ENCODE results near the gene IL13RA2. TPM values are rescaled to one million over a fixed set of nuclear protein-coding genes. Genes with fewer than 3 reads are reported as not detected.

The IL13RA2 gene, protein sequence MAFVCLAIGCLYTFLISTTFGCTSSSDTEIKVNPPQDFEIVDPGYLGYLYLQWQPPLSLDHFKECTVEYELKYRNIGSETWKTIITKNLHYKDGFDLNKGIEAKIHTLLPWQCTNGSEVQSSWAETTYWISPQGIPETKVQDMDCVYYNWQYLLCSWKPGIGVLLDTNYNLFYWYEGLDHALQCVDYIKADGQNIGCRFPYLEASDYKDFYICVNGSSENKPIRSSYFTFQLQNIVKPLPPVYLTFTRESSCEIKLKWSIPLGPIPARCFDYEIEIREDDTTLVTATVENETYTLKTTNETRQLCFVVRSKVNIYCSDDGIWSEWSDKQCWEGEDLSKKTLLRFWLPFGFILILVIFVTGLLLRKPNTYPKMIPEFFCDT
- total RNA-seq: not detected in 2 replicates

DNA sequence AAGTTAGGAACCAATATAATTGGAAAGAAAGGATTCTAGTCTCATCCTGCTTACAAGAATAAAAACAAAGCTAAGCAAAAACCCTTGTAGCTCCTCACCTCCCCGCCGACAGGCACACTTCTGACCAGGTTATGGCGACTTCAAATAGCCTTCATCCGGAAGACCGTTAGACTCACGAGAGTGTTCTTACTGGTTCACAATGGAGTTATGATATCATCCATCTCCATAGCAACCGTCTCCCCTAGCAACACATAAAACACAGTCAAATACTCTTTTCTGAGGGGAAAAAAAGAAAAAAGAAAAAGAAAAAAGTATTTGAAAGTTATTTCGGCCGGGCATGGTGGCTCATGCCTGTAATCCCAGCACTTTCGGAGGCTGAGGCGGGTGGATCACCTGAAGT is at the start of gene IL13RA2:
IL13RA2 (minus strand) TSS at position 162 of the 400 bp plus-strand sequence. CDS start 347 bp downstream, outside the sequence.
- no peaks in the 10 kb centered on the region for H3K9me3 Mint-ChIP-seq
- intact Hi-C loops (cut with micrococcal nuclease): no loop called here
- no peaks in the 10 kb centered on the region for H3K36me3 Mint-ChIP-seq (ENCODE audit: low read depth)
- DNase-seq: no peak
- H3K27me3 Mint-ChIP-seq: no peaks in the 10 kb centered on the region
- H3K4me1 Mint-ChIP-seq: no peaks in the 10 kb centered on the region
- no peak within 1 kb of the TSS for H3K4me3 Mint-ChIP-seq
- H3K27ac Mint-ChIP-seq: no peak within 1 kb of the TSS

DNA sequence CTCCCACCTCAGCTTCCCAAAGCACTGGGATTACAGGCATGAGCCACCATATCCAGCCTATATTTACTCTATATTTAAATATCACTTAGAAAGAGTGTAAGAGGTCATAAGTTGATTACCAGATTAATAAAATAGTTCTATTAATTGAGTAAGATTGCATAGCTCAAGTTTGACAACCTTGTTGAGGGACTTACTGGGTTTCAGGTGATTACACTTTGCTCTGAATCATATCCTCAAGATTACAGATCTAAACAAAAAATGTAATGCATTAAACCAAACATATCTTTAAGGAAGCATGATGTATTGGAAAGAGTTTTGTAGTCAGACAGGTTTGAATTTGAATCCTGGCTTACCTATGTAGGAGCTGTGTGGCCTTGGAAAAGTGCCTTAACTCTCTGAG is 47.9 kb upstream of the IL13RA2 start:
- no peak overlapping the region for H3K4me3 Mint-ChIP-seq
- H3K4me1 Mint-ChIP-seq: no peaks in the 10 kb centered on the region
- no peaks in the 10 kb centered on the region for H3K27me3 Mint-ChIP-seq
- intact Hi-C loops (cut with micrococcal nuclease): no loop called here
- no peak for DNase-seq
- H3K27ac Mint-ChIP-seq: no peak overlapping the region
- peaks cover 2% of the 10 kb centered on the region for H3K9me3 Mint-ChIP-seq
- no peaks in the 10 kb centered on the region for H3K36me3 Mint-ChIP-seq (ENCODE audit: low read depth)

DNA sequence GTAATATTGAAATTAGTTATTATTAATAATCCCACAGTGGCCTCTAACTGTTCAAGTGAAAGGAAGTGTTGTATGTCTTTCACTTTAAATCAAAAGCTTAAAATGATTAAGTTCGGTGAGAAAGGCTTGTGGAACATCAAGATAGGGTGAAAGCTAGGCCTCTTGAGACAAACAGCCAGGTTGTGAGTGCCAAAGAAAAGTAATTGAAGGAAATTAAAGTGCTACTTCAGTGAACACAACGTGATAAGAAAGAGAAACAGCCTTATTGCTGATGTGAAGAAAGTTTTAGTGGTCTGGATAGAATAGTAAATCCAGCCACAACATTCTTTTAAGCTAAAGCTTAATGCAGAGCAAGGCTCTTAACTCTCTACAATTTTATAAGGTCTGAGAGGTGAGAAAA is 42.6 kb upstream of the IL13RA2 start:
- no peak overlapping the region for H3K27ac Mint-ChIP-seq
- intact Hi-C loops (cut with micrococcal nuclease): no loop called here
- no peaks in the 10 kb centered on the region for H3K4me1 Mint-ChIP-seq
- no peak overlapping the region for H3K4me3 Mint-ChIP-seq
- H3K9me3 Mint-ChIP-seq: no peaks in the 10 kb centered on the region
- DNase-seq: no peak
- no peaks in the 10 kb centered on the region for H3K27me3 Mint-ChIP-seq
- H3K36me3 Mint-ChIP-seq (ENCODE audit: low read depth): no peaks in the 10 kb centered on the region

DNA sequence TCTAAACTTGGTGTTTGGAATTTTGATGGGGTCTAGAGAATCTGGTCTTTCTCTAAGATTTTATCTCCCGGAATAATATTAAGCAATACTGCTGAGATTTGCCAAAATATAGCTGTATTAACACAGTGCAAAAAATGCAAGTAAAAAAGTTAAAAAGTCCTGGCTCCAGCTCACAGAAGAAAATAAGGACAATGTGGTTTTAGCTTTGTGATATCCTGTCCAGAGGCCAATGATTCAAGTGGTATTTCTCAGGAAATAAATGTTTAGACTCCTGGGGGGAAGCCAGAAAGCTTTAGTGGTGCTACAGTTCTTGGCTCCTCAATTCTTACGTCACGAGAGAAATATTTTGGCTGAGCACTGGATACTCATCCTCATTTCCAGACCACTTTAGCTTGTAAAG is 40.9 kb upstream of the IL13RA2 start:
- no peaks in the 10 kb centered on the region for H3K4me1 Mint-ChIP-seq
- no peaks in the 10 kb centered on the region for H3K36me3 Mint-ChIP-seq (ENCODE audit: low read depth)
- no peaks in the 10 kb centered on the region for H3K9me3 Mint-ChIP-seq
- no peaks in the 10 kb centered on the region for H3K27me3 Mint-ChIP-seq
- intact Hi-C loops (cut with micrococcal nuclease): no loop called here
- H3K4me3 Mint-ChIP-seq: no peak overlapping the region
- DNase-seq: no peak
- H3K27ac Mint-ChIP-seq: no peak overlapping the region

DNA sequence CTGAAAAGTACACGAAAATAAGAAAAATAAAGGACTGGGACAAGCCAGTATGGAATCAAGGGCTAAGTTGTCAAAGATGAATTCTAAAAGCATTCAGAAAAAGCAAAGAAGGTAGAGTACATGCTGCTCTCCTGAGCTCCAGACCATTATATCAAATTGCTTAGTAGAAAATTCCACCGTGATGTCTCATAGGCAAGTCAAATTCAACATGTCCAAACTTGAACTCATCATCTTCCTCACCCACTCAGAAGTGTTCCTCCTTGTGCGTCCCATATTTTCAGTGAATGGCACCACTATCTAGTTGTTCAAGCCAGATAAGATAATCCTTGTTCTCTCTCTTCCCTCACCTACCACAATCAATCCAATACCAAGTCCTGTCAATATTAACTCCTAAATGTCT is 37.5 kb upstream of the IL13RA2 start:
- Mint-ChIP-seq H3K4me3 (no peak overlapping the region), H3K27me3 (no peaks in the 10 kb centered on the region), H3K9me3 (no peaks in the 10 kb centered on the region), H3K27ac (no peak overlapping the region), H3K4me1 (no peaks in the 10 kb centered on the region), H3K36me3 (ENCODE audit: low read depth) (no peaks in the 10 kb centered on the region)
- no peak for DNase-seq
- intact Hi-C loops (cut with micrococcal nuclease): no loop called here

DNA sequence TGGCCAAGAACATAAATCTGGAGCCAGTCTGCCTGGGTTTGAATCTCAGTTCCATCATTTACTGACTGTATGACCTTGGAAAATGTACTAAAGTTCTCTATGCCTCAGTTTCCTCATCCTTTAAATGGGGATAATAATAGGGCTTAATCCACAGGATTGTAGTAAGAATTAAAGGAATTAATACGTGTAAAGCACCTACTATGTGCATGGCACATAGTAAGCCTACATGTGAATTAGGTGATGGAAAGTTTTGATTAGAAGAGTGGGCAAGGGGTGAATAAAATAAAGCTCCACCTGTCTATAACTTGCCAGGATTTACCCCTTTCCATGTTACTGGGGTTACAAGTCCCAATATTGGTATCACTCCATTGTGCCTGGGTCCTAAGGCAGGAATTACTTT is 35.8 kb upstream of the IL13RA2 start:
- DNase-seq: no peak
- no peaks in the 10 kb centered on the region for H3K36me3 Mint-ChIP-seq (ENCODE audit: low read depth)
- intact Hi-C loops (cut with micrococcal nuclease): no loop called here
- no peak overlapping the region for H3K4me3 Mint-ChIP-seq
- H3K27me3 Mint-ChIP-seq: no peaks in the 10 kb centered on the region
- no peaks in the 10 kb centered on the region for H3K4me1 Mint-ChIP-seq
- no peaks in the 10 kb centered on the region for H3K9me3 Mint-ChIP-seq
- H3K27ac Mint-ChIP-seq: no peak overlapping the region

DNA sequence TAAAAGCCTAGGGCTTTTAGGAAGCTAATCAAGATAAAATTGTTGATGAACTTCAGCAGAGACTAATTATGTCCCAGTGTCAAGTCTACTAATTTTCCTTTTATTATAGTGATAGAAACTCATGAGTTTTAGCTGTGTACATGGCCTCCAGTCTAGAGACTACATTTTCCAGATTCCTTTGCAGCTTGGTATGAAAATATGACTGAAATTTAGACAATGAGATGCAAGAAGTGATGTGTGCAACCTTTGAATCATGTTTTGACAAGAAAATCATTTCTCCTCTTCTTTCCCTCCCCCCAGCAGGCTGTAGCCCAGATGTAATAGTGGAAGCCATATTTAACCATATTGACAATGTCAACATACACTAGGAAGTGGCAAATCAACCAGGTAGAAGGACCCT is 30.3 kb upstream of the IL13RA2 start:
- Mint-ChIP-seq H3K36me3 (ENCODE audit: low read depth) (no peaks in the 10 kb centered on the region), H3K9me3 (no peaks in the 10 kb centered on the region), H3K27ac (no peak overlapping the region), H3K4me3 (no peak overlapping the region), H3K27me3 (no peaks in the 10 kb centered on the region), H3K4me1 (no peaks in the 10 kb centered on the region)
- intact Hi-C loops (cut with micrococcal nuclease): no loop called here
- no peak for DNase-seq

DNA sequence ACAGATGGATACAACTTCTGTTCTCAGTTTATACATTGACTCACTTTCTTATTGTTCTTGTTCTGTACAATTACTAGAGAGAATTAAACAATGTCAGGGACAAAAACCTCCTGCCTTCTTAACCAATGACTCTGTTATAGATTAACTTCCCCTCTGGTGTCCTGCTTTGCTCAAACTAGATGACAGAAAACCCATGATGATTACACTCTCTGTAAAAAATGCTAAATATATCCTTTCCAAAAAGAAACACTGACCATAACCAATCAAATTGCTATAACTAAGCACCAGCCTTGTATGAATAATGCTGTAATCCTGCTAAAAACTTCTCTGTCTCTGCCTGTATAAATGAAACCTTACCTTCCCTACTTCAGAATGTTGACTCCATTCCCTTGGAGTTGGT is 29.8 kb upstream of the IL13RA2 start:
- H3K9me3 Mint-ChIP-seq: no peaks in the 10 kb centered on the region
- intact Hi-C loops (cut with micrococcal nuclease): no loop called here
- H3K36me3 Mint-ChIP-seq (ENCODE audit: low read depth): no peaks in the 10 kb centered on the region
- no peak overlapping the region for H3K27ac Mint-ChIP-seq
- H3K27me3 Mint-ChIP-seq: no peaks in the 10 kb centered on the region
- H3K4me3 Mint-ChIP-seq: no peak overlapping the region
- DNase-seq: no peak
- H3K4me1 Mint-ChIP-seq: no peaks in the 10 kb centered on the region

DNA sequence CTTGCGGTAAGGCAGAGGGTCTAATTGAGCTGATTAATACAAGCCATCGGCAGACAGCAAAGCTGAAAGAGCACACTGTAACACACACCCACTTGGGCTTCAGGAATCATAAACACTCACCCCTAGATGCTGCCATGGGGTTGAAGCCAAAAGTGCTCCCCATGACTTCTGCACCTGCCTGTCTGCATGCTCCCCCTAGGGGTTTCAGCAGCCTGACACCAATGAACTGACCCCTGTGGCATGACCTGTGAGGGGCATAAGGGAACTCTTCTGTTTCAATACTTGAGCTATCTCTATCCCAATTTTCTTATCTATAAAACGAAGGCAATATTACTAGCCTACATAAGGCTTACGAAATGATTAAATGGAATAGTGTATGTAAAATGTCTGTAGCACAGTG is 23.0 kb upstream of the IL13RA2 start:
- Mint-ChIP-seq H3K4me1 (no peaks in the 10 kb centered on the region), H3K36me3 (ENCODE audit: low read depth) (no peaks in the 10 kb centered on the region), H3K27me3 (no peaks in the 10 kb centered on the region), H3K27ac (no peak overlapping the region), H3K4me3 (no peak overlapping the region), H3K9me3 (no peaks in the 10 kb centered on the region)
- no peak for DNase-seq
- intact Hi-C loops (cut with micrococcal nuclease): no loop called here

DNA sequence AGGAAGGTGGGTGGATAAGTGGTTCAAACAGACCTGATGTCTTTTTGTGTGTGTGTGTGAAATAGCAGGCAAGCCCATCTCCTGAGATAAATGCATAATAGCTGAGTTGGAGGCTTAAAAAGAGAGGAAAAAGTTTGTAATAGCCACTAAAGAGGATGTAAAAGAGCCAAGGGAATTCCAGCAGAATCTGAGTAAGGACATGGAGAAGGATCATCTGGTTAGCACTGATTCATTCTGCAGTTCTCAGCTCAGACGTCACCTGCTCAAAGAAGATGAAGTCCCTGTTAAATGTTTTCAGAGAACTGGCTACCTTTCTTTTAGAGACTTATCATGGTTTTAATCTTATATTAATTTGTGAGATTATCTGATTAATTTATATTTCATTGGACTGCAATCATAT is 21.0 kb upstream of the IL13RA2 start:
- Mint-ChIP-seq H3K4me3 (no peak overlapping the region), H3K27me3 (no peaks in the 10 kb centered on the region), H3K27ac (no peak overlapping the region), H3K4me1 (no peaks in the 10 kb centered on the region), H3K36me3 (ENCODE audit: low read depth) (no peaks in the 10 kb centered on the region), H3K9me3 (no peaks in the 10 kb centered on the region)
- intact Hi-C loops (cut with micrococcal nuclease): no loop called here
- DNase-seq: no peak

DNA sequence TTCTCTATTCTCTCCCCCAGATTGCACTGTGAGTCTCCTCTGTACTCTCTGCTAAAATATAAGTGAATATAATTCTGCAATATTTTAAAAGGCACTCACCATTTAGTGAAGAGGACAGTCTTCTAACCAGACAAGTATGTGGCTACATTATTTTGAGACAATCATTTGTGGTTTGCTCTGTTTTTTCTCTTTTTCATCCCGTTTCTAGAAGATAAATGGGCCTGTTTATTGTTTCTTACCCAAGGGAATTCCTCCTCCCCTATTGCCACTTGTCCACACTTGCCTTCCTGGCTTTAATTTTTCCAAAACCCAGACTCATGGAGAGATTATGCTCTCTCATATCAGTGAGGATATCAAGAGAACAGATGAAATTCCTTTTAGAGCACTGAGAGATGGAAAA is 18.6 kb upstream of the IL13RA2 start:
- Mint-ChIP-seq H3K4me1 (no peaks in the 10 kb centered on the region), H3K4me3 (no peak overlapping the region), H3K9me3 (no peaks in the 10 kb centered on the region), H3K27me3 (no peaks in the 10 kb centered on the region), H3K36me3 (ENCODE audit: low read depth) (no peaks in the 10 kb centered on the region), H3K27ac (no peak overlapping the region)
- DNase-seq: no peak
- intact Hi-C loops (cut with micrococcal nuclease): no loop called here

DNA sequence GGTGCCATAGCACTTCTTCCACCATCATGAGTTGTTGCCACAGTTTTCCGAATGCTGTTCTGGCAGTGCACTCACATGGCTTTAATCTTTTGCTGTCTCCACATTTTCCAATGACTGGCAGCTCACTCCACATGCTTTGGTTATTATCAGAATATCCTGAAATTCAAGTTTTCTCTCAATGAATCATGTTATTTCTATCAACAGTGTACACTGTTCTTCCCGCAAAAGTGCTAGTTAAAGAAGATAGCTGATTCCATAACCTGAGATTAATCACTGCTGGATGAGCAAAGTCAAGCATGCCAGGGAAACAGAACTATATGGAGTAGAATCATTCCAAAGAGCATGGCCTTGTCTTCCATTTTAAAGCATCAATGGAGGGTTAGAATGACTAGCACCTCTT is 14.6 kb upstream of the IL13RA2 start:
- intact Hi-C loops (cut with micrococcal nuclease): no loop called here
- no peak overlapping the region for H3K27ac Mint-ChIP-seq
- DNase-seq: no peak
- no peaks in the 10 kb centered on the region for H3K27me3 Mint-ChIP-seq
- no peaks in the 10 kb centered on the region for H3K36me3 Mint-ChIP-seq (ENCODE audit: low read depth)
- H3K9me3 Mint-ChIP-seq: no peaks in the 10 kb centered on the region
- H3K4me1 Mint-ChIP-seq: no peaks in the 10 kb centered on the region
- H3K4me3 Mint-ChIP-seq: no peak overlapping the region

DNA sequence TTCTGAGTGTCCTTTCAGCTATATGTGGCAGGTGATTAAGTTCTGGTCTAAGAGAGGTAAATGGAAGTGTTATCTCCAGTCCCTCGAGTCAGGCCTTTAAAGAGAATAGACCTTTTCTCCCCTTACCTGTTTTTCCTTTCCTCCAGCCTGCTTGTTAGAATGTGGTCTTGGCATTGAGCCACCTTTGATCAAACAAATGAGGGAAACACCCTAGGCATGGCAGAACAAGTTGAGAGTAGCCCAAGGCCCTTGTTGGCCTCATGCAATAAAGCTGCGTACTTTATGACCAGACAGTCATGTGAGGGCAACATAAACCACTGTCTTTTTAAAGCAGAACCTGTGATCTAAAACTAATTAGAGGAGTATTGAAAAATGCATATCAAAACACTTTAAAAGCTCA is 13.2 kb upstream of the IL13RA2 start:
- Mint-ChIP-seq H3K4me1 (no peaks in the 10 kb centered on the region), H3K36me3 (ENCODE audit: low read depth) (no peaks in the 10 kb centered on the region), H3K27me3 (no peaks in the 10 kb centered on the region), H3K27ac (no peak overlapping the region), H3K9me3 (no peaks in the 10 kb centered on the region), H3K4me3 (no peak overlapping the region)
- DNase-seq: no peak
- intact Hi-C loops (cut with micrococcal nuclease): no loop called here

DNA sequence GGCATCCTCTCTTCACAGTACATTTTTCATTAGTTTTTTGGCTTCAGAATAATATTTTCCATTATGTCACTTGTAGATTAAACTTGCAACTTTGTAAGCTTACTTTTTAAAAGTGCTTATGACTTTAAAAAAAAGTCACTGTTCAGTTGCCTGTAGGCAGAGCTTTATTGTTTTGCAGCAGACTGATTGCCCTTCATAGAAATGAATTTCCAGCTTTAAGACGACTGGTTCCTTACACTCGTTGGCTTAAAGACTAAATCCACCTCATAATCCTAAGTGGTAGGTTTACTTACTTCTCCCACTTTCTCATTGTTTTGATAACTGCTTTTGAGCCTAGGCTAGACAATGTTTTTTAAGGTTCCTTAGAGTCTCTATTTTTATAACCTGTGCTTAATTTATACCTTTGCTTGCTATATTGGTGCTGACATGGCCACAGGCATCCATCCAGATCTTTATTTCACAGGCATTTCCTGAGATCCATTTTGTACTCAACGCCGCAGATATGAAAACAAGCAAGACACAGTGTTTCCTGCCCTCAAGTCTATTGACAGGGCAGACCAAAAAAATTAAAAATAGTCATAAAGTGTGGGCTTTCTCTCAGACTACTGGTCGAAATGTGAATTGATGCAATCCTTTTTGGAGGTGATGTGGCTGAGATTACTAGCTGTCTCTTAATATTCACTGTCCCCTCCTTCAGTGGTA is 12.6 kb upstream of the IL13RA2 start:
- H3K4me1 Mint-ChIP-seq: no peaks in the 10 kb centered on the region
- intact Hi-C loops (cut with micrococcal nuclease): no loop called here
- no peaks in the 10 kb centered on the region for H3K36me3 Mint-ChIP-seq (ENCODE audit: low read depth)
- DNase-seq: no peak
- H3K27ac Mint-ChIP-seq: no peak overlapping the region
- H3K27me3 Mint-ChIP-seq: no peaks in the 10 kb centered on the region
- H3K4me3 Mint-ChIP-seq: no peak overlapping the region
- H3K9me3 Mint-ChIP-seq: no peaks in the 10 kb centered on the region

DNA sequence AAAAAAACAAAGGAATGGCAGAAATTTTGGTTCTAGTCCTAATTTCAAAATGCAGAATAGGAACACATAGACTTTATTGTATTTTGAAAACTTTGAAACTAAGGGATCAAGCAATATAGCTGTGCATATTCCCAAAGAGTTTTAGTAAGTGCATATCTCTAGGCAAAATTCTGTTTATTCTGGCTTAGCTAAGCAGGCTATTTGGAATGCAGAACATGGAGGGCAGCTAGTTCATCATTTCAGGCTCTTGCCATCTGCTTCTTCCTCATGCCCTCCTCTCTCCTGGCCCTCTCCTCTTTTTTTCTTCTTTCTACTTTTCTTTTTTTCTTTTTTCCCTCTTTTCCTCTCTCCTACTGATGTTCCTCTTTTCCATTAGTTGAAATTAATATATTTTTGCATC is 12.0 kb upstream of the IL13RA2 start:
- no peaks in the 10 kb centered on the region for H3K27me3 Mint-ChIP-seq

More for the DNA sequence above, 12.0 kb upstream of the IL13RA2 start:
- no peaks in the 10 kb centered on the region for H3K4me1 Mint-ChIP-seq
- no peaks in the 10 kb centered on the region for H3K36me3 Mint-ChIP-seq (ENCODE audit: low read depth)
- intact Hi-C loops (cut with micrococcal nuclease): no loop called here
- H3K4me3 Mint-ChIP-seq: no peak overlapping the region
- H3K27ac Mint-ChIP-seq: no peak overlapping the region
- DNase-seq: no peak
- no peaks in the 10 kb centered on the region for H3K9me3 Mint-ChIP-seq
